ENCODE results near the gene KAT6B. TPM values are rescaled to one million over a fixed set of nuclear protein-coding genes. Genes with fewer than 3 reads are reported as not detected.
A peak's percentile ranks its signal among the peaks of the same experiment; 100 is the strongest.

The KAT6B gene
- total RNA-seq, 4 donors from 2014 or later = 12.0 to 37.7 (median 21.6) TPM

- peak; percentile 19 to 36 for DNase-seq
- in situ Hi-C loops (cut with MboI; ENCODE audit: low sequenced_read_pairs in 4 of 4) = loop anchor here in 1 of 4 donors (25.0 kb wide), 1 partner anchor 559 kb away; no protein-coding TSS in a partner anchor
- intact Hi-C loops (cut with DNase I; ENCODE audit: low total_unique reads) = loop anchor here (10.0 kb wide), 1 partner anchor 473 kb away; no protein-coding TSS in a partner anchor
Measured at GRCh38 chr10:74821501-74821900, 4.9 kb upstream of the KAT6B start.

GRCh38 chr10:74822101-74822500 lies 4.3 kb upstream of the KAT6B start:
- DNase-seq (no peak), ATAC-seq (no peak)
- peaks cover 32 to 35% of the 10 kb centered on the region in 2 donors for H3K4me1 ChIP-seq
- H3K4me3 ChIP-seq = no peak overlapping the region
- intact Hi-C loops (cut with DNase I; ENCODE audit: low total_unique reads) = loop anchor here (2.0 to 10.0 kb wide), 2 partner anchors 413 to 473 kb away; partner anchors contain the start of gene COMTD1
- no peaks in the 10 kb centered on the region for H3K27me3 ChIP-seq
- peak overlapping the region; percentile 86 to 97 (median 94) for H3K27ac ChIP-seq
- no peaks in the 10 kb centered on the region for H3K9me3 ChIP-seq
- in situ Hi-C loops (cut with MboI; ENCODE audit: low sequenced_read_pairs in 4 of 4) = loop anchor here in 1 of 4 donors (25.0 kb wide), 1 partner anchor 560 kb away; no protein-coding TSS in a partner anchor
- H3K36me3 ChIP-seq = no peaks in the 10 kb centered on the region
- no peak for TF ChIP-seq POLR2A (IDR thresholded peaks at IDR 0.05)
- TF ChIP-seq CTCF (IDR thresholded peaks at IDR 0.05 in 4 of 5, conservative IDR thresholded peaks at IDR 0.05 in 1 of 5) = no peak

More at GRCh38 chr10:74821501-74821900, 4.9 kb upstream of the KAT6B start:
- peaks cover 31 to 35% of the 10 kb centered on the region in 2 donors for H3K4me1 ChIP-seq
- no peak overlapping the region for H3K4me3 ChIP-seq
- TF ChIP-seq POLR2A (IDR thresholded peaks at IDR 0.05) = no peak
- TF ChIP-seq CTCF (IDR thresholded peaks at IDR 0.05 in 4 of 5, conservative IDR thresholded peaks at IDR 0.05 in 1 of 5) = no peak
- no peak for ATAC-seq
- H3K9me3 ChIP-seq = no peaks in the 10 kb centered on the region
- H3K27me3 ChIP-seq = no peaks in the 10 kb centered on the region
- peak overlapping the region; percentile 86 to 97 (median 94) for H3K27ac ChIP-seq
- H3K36me3 ChIP-seq = no peaks in the 10 kb centered on the region

DNA sequence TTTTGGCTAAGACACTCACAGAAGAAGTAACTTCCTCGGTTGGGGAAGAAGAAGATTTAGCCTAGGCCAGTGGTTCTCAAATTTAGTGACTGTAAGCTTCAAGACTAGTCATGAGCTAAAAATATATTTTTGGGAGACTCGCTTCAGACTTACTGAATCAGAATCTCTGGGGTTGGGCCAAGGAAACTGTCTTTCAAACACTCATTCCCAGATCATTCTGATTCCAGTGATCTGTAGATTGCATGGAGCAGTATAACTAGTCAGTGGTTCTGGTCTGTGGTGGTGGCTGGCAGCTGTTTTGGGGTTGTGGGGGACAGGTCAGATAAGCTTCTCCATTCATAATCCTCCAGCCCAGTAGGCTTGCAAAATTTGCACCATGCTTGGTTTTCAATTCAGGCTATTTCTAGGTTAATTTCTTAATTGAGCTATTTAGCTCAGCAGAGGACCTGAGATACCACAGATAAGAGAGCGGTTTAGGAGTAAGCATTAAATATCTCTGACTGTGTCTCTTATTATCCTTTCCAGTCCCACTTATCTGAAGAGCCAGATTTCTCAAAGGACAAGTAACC lies 3.8 kb upstream of the KAT6B start:
- Histone ChIP-seq H3K36me3 (no peaks in the 10 kb centered on the region), H3K27me3 (no peaks in the 10 kb centered on the region), H3K4me3 (no peak overlapping the region), H3K27ac (peak overlapping the region; percentile 86 to 97 (median 94)), H3K9me3 (no peaks in the 10 kb centered on the region), H3K4me1 (peaks cover 37 to 38% of the 10 kb centered on the region in 2 donors)
- intact Hi-C loops (cut with DNase I; ENCODE audit: low total_unique reads) (loop anchor here (2.0 to 10.0 kb wide), 2 partner anchors 412 to 472 kb away; partner anchors contain the start of gene COMTD1), in situ Hi-C loops (cut with MboI; ENCODE audit: low sequenced_read_pairs in 4 of 4) (loop anchor here in 1 of 4 donors (25.0 kb wide), 1 partner anchor 560 kb away; no protein-coding TSS in a partner anchor)
- TF ChIP-seq POLR2A (IDR thresholded peaks at IDR 0.05) (no peak), CTCF (IDR thresholded peaks at IDR 0.05 in 4 of 5, conservative IDR thresholded peaks at IDR 0.05 in 1 of 5) (no peak)
- DNase-seq = peak; percentile 25 to 26
- peak; percentile 32 to 34 for ATAC-seq

DNA sequence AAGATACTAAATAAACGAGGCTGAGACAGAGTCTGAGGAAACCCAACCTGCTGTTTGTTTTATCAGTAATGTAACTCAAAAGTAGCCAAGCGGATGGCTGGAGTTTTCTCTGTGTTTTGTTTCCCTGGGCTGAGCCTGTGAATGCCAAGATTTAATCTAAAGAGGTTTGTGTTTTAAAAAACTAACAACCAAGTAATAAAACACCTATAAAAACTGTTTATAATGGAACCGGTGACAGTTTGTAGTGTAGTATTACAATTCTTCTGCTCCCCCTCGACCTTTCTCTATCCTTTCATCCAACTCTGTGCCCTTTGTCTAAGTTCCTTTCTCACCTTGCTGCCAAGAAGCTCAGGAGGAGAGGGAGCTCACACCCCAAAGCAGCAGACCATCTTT lies 2.6 kb upstream of the KAT6B start:
- H3K27ac ChIP-seq = peak overlapping the region; percentile 86 to 97 (median 94)
- H3K9me3 ChIP-seq = no peaks in the 10 kb centered on the region
- no peaks in the 10 kb centered on the region for H3K27me3 ChIP-seq
- no peak for DNase-seq
- TF ChIP-seq CTCF (IDR thresholded peaks at IDR 0.05 in 4 of 5, conservative IDR thresholded peaks at IDR 0.05 in 1 of 5) (no peak), POLR2A (IDR thresholded peaks at IDR 0.05) (no peak)
- intact Hi-C loops (cut with DNase I; ENCODE audit: low total_unique reads) = loop anchor here (2.0 to 10.0 kb wide), 2 partner anchors 411 to 471 kb away; partner anchors contain the start of gene COMTD1
- H3K4me3 ChIP-seq = no peak overlapping the region
- in situ Hi-C loops (cut with MboI; ENCODE audit: low sequenced_read_pairs in 4 of 4) = loop anchor here in 1 of 4 donors (25.0 kb wide), 1 partner anchor 561 kb away; no protein-coding TSS in a partner anchor
- peaks cover 44 to 47% of the 10 kb centered on the region in 2 donors for H3K4me1 ChIP-seq
- H3K36me3 ChIP-seq = no peaks in the 10 kb centered on the region
- ATAC-seq = no peak
